Fibroblast of villous mesenchyme (primary cell): ENCODE data around the gene USP54. TPM values are rescaled to one million over a fixed set of nuclear protein-coding genes. Genes with fewer than 3 reads are reported as not detected.

ENCODE experiments used
- DNase-seq: peaks from one replicate; pipeline ENCODE4 v3.0.0-alpha.2; 2010; ENCODE audit warnings: low read depth
- H3K4me3 ChIP-seq: 2 replicates; pipeline ENCODE4 v1.5.1; 2011; ENCODE audit warnings: low read depth, mild to moderate bottlenecking, low read length
- total RNA-seq: library from RNA; depleted of rRNA; stranded (reverse); fragments of >200 nt; gene quantifications from 2 replicates; pipeline ENCODE4 v1.2.3, GENCODE V29; 2012
- TF ChIP-seq, protein P1 (sequence below): IDR thresholded peaks from 2 replicates; pipeline ENCODE4 v1.5.1; 2012; ENCODE audit warnings: low read depth, mild to moderate bottlenecking, low read length; ENCODE audit not compliant: insufficient read depth

The USP54 gene
- total RNA-seq, 1 donor: 14.2 TPM

DNA sequence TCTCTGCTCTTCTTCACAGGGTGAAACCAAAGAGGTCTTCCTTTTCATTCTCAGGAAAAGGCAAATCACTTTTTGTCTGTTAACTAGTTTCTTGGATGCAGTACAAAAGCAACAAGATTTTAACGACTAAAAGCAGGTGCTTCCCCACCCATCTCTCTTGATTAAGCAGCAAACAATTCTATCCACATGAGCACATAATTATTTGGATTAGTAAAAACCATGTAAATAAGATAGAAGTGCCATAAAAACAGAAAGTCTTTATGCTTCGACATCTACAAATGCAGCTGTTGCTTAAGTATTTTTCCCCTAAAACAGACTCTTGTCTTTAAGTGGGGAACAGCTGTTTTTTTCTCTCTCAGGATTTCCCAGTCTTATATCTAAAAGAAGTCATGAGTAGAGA is 37.4 kb downstream of the USP54 start:
- TF ChIP-seq, protein P1, sequence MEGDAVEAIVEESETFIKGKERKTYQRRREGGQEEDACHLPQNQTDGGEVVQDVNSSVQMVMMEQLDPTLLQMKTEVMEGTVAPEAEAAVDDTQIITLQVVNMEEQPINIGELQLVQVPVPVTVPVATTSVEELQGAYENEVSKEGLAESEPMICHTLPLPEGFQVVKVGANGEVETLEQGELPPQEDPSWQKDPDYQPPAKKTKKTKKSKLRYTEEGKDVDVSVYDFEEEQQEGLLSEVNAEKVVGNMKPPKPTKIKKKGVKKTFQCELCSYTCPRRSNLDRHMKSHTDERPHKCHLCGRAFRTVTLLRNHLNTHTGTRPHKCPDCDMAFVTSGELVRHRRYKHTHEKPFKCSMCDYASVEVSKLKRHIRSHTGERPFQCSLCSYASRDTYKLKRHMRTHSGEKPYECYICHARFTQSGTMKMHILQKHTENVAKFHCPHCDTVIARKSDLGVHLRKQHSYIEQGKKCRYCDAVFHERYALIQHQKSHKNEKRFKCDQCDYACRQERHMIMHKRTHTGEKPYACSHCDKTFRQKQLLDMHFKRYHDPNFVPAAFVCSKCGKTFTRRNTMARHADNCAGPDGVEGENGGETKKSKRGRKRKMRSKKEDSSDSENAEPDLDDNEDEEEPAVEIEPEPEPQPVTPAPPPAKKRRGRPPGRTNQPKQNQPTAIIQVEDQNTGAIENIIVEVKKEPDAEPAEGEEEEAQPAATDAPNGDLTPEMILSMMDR: no peak
- no peak overlapping the region for H3K4me3 ChIP-seq
- no peak for DNase-seq

DNA sequence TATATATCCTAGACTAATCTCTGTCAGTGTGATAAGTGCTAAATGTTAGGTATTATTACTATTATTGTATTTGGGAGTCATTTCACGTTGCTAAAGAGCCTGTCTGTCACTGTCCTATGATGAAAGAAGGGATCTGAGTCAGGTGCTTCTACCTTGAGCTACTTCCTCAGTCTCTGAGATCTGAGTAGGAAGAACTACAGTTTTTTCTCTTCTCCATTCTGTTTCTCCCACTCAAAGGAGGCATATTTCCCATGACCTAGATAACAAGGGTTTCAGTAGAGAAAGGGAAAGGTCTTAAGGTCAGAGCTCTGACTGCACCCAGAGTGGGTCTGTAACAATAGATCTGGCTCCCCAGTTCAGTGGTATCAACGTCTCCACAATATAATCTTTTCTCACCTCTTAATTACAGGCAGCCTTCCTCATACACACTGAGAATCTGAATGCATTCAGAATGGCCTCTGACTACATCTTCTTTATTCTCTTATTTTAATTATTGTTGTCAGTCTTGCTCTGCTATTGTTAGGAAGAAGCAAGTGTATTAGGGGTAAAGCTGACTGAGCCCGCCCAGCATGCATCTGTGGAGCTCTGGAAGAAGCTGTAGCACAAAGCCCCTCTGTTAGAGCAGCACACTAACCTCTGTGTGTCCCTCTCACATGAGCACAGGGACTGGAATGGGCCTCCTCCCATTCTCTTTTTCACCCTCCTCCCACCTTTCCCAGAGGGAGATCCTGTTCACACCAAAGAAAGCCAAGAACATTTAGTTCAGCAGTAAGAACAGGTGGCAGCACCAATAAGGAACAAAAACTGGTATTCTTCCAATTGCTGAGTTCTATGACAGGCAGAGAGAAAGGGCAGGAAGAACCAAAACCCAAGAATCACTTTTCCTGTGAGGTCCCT is 38.1 kb downstream of the USP54 start:
- H3K4me3 ChIP-seq: no peak overlapping the region
- DNase-seq: no peak
- TF ChIP-seq, protein P1: no peak

DNA sequence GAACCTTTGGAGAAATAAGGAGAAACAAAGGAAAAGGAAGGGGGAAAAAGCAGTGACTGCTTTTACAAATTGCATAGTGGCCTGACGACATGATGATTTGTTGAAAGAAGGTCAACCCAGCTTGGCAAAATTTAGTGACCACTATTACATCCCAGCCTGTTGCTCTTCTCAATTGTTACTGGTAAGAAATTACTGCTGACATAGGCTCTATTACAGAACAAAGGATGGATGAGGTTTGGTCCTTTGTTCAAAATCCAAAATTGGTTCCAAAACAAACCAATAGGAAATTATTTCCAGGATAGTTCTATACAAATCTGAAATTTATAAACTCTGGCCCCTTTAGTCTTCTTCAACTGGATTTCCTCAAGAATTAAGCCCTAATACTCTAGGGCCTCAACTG is 39.6 kb downstream of the USP54 start:
- DNase-seq: no peak
- no peak overlapping the region for H3K4me3 ChIP-seq
- TF ChIP-seq, protein P1: no peak

DNA sequence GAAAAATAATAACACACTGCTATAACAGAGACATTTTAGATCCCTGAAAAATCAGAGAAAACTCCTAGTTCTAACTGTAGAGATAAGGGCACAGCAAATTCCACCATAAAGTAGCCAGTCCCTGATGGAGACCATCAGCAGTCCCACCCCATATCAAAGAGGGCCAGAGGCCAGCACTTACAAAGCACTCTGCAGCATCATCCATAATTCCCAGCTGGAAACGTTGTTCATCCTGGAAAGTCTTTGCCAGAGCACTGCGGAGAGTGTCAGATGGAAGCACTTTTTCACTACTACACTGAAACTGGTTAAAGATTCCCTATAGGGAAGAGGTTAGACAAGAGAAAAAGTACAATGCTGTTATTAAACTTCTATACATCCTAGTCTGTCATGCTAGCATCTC is 45.8 kb downstream of the USP54 start:
- TF ChIP-seq, protein P1: no peak
- no peak for DNase-seq
- H3K4me3 ChIP-seq: no peak overlapping the region

DNA sequence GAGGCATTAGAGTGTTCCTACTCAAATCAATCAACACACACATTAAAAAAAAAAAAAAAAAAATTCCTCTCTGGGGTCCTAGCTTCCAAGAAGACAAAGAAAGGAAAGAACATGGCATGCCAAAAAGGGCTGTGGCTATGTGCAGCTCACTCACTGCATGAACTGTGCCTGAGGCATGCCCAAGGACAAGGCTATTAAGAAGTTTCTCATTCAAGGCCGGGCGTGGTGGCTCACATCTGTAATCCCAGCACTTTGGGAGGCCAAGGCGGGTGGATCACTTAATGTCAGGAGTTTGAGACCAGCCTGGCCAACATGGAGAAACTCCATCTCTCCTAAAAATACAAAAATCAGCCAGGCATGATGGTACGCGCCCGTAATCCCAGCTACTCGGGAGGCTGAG is 53.4 kb downstream of the USP54 start:
- TF ChIP-seq, protein P1: no peak

DNA sequence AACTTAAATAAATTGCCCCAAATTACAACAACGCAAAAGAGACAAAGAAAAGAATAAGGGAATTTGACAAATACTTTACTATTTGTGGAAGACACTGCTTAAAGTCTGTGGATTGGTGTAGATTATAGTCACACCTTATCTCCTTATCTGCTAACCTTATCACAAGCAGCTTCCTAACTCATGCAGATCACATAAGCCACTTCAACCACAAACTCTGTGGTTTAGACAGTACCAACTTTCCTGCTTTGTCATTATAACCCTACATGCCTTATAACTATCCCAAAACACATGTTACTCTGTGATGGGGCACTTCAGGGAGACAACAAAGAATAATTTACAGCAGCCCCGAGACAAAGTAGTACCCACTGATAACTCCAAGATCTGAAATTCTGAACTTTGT is 53.9 kb downstream of the USP54 start:
- TF ChIP-seq, protein P1: no peak
- peak; percentile 13 for DNase-seq
- H3K4me3 ChIP-seq: no peak overlapping the region

More for the DNA sequence above, 53.4 kb downstream of the USP54 start:
- H3K4me3 ChIP-seq: no peak overlapping the region
- DNase-seq: no peak
